Calu3 (cell line): ENCODE results near the gene NCK1. TPM values are rescaled to one million over a fixed set of nuclear protein-coding genes. Genes with fewer than 3 reads are reported as not detected.

Experiments
- BruUV-seq: library from RNA; stranded (reverse); fragments of 400-500 nt; replicated peaks from 2 replicates; lab custom pipeline; 2021; lab: Mats Ljungman, UMichigan
- CTCF ChIA-PET: fragments of 300-600 bp; sonication (Branson Sonifier 250); formaldehyde crosslinking; loops from one replicate; lab custom pipeline; 2022; ENCODE audit warnings: antibody characterized with exemption; lab: Charles Lee
- DNase-seq: peaks from one replicate; pipeline ENCODE4 v3.0.0; 2022
- H3K27ac Mint-ChIP-seq: one replicate; pipeline ENCODE4 v1.8.0; 2022; ENCODE audit warnings: mixed read lengths; ENCODE audit not compliant: unreplicated experiment
- H3K27me3 Mint-ChIP-seq: one replicate; pipeline ENCODE4 v1.8.0; 2022; ENCODE audit warnings: mixed read lengths; ENCODE audit not compliant: unreplicated experiment
- H3K36me3 Mint-ChIP-seq: one replicate; pipeline ENCODE4 v1.8.0; 2022; ENCODE audit warnings: mild to moderate bottlenecking, moderate library complexity, mixed read lengths; ENCODE audit not compliant: insufficient read depth, unreplicated experiment
- H3K4me1 Mint-ChIP-seq: one replicate; pipeline ENCODE4 v1.8.0; 2022; ENCODE audit warnings: mild to moderate bottlenecking, low read depth, mixed read lengths; ENCODE audit not compliant: unreplicated experiment
- H3K4me3 Mint-ChIP-seq: one replicate; pipeline ENCODE4 v1.8.0; 2022; ENCODE audit warnings: mild to moderate bottlenecking, low read depth, moderate library complexity, mixed read lengths; ENCODE audit not compliant: unreplicated experiment
- H3K9me3 Mint-ChIP-seq: one replicate; pipeline ENCODE4 v1.8.0; 2022; ENCODE audit warnings: low read depth, mixed read lengths; ENCODE audit not compliant: unreplicated experiment
- CTCF ChIP-seq: fragments of 200-600 bp; IDR thresholded peaks from one replicate; pipeline ENCODE4 v1.8.0; 2022; ENCODE audit warnings: antibody characterized with exemption; ENCODE audit not compliant: unreplicated experiment
- intact Hi-C: fragments of 100-400 bp; cut with micrococcal nuclease; formaldehyde crosslinking; loops from one replicate; pipeline ENCODE4 v1.10.0; 2022; ENCODE audit not compliant: unreplicated experiment
- total RNA-seq: library from RNA; stranded (reverse); gene quantifications from 2 replicates; pipeline ENCODE4 v1.2.3, GENCODE V29; 2022

The NCK1 gene
- total RNA-seq, 1 experiment from 2014 or later, result 108 TPM

GRCh38 chr3:136952292-136952691 lies 90.3 kb downstream of the NCK1 start:
- Mint-ChIP-seq H3K36me3 (peaks cover 16% of the 10 kb centered on the region), H3K27me3 (no peaks in the 10 kb centered on the region), H3K4me3 (no peak overlapping the region), H3K9me3 (no peaks in the 10 kb centered on the region), H3K4me1 (peaks cover 62% of the 10 kb centered on the region), H3K27ac (peak overlapping the region; percentile 73)
- TF ChIP-seq CTCF, result no peak
- no TSS peak for BruUV-seq
- intact Hi-C loops, result no loop called here
- no peak for DNase-seq
- CTCF ChIA-PET, result interaction anchor here (1.5 kb wide), 1 partner anchor 62 kb away, joined by 5 read pairs; no protein-coding TSS in a partner anchor

- H3K27me3 Mint-ChIP-seq, result no peaks in the 10 kb centered on the region
- H3K9me3 Mint-ChIP-seq, result no peaks in the 10 kb centered on the region
- H3K4me3 Mint-ChIP-seq, result no peak overlapping the region
- peaks cover 74% of the 10 kb centered on the region for H3K4me1 Mint-ChIP-seq
- BruUV-seq, result no TSS peak
- TF ChIP-seq CTCF, result no peak
- H3K36me3 Mint-ChIP-seq, result peaks cover 22% of the 10 kb centered on the region
- CTCF ChIA-PET, result interaction anchor here (0.6 kb wide), 1 partner anchor 1220 kb away, joined by 13 read pairs; the partner anchor contains the start of gene DBR1
- no peak for DNase-seq
- intact Hi-C loops, result no loop called here
- H3K27ac Mint-ChIP-seq, result peak overlapping the region; percentile 89
These were observed 92.2 kb downstream of the NCK1 start for GRCh38 chr3:136954251-136954650.

GRCh38 chr3:136954980-136955780 lies 93.2 kb downstream of the NCK1 start:
- no peak for DNase-seq
- CTCF ChIA-PET, result interaction anchor here (0.6 to 2.4 kb wide), 12 partner anchors 14 to 1219 kb away, joined by 3 to 18 read pairs (median 4); partner anchors contain the start of genes DBR1, NCK1 and STAG1
- Mint-ChIP-seq H3K9me3 (no peaks in the 10 kb centered on the region), H3K27ac (peak overlapping the region; percentile 89), H3K4me1 (peaks cover 83% of the 10 kb centered on the region), H3K36me3 (peaks cover 22% of the 10 kb centered on the region), H3K4me3 (peak overlapping the region; percentile 47), H3K27me3 (no peaks in the 10 kb centered on the region)
- no peak for TF ChIP-seq CTCF
- no TSS peak for BruUV-seq
- intact Hi-C loops, result loop anchor here (5.0 kb wide), 4 partner anchors 37 to 203 kb away; partner anchors contain the start of genes NCK1, SLC35G2 and STAG1

GRCh38 chr3:136955813-136956212 lies 93.8 kb downstream of the NCK1 start:
- TF ChIP-seq CTCF, result no peak
- CTCF ChIA-PET, result interaction anchor here (0.5 to 2.4 kb wide), 14 partner anchors 14 to 203 kb away, joined by 3 to 18 read pairs (median 3); partner anchors contain the start of genes NCK1 and STAG1
- no peaks in the 10 kb centered on the region for H3K27me3 Mint-ChIP-seq
- peak overlapping the region; percentile 89 for H3K27ac Mint-ChIP-seq
- H3K4me3 Mint-ChIP-seq, result peak overlapping the region; percentile 47
- intact Hi-C loops, result loop anchor here (5.0 kb wide), 4 partner anchors 36 to 204 kb away; partner anchors contain the start of genes NCK1, SLC35G2 and STAG1
- no TSS peak for BruUV-seq
- H3K36me3 Mint-ChIP-seq, result peaks cover 22% of the 10 kb centered on the region
- peaks cover 89% of the 10 kb centered on the region for H3K4me1 Mint-ChIP-seq
- DNase-seq, result peak; percentile 79
- no peaks in the 10 kb centered on the region for H3K9me3 Mint-ChIP-seq
